Smooth muscle cell (in vitro differentiated cells): ENCODE data around the gene SYNGR4. TPM values are rescaled to one million over a fixed set of nuclear protein-coding genes. Genes with fewer than 3 reads are reported as not detected.

ENCODE experiments used
- DNase-seq: peaks from one replicate; lab custom pipeline; 2025; ENCODE audit not compliant: unreplicated experiment; lab: John Stamatoyannopoulos, UW
- H2AFZ ChIP-seq: fragments of 200-600 bp; sonication (generic); 2 replicates; pipeline ENCODE4 v1.6.0; 2016; ENCODE audit warnings: antibody characterized with exemption, low read depth, mild to moderate bottlenecking
- H3F3A ChIP-seq: fragments of 200-600 bp; sonication (generic); 2 replicates; pipeline ENCODE4 v1.6.0; 2017; ENCODE audit warnings: antibody characterized with exemption, low read depth
- H3K27ac ChIP-seq: fragments of 200-600 bp; sonication (generic); 2 replicates; pipeline ENCODE4 v1.5.1; 2016; ENCODE audit warnings: low read depth, mild to moderate bottlenecking
- H3K27me3 ChIP-seq: fragments of 200-600 bp; sonication (generic); 2 replicates; pipeline ENCODE4 v1.6.1; 2016; ENCODE audit warnings: low read depth, mild to moderate bottlenecking
- H3K36me3 ChIP-seq: fragments of 200-600 bp; sonication (generic); 2 replicates; pipeline ENCODE4 v1.5.1; 2016; ENCODE audit warnings: low read depth
- H3K4me1 ChIP-seq: fragments of 200-600 bp; sonication (generic); 2 replicates; pipeline ENCODE4 v1.5.1; 2016; ENCODE audit warnings: low read depth
- H3K4me2 ChIP-seq: fragments of 200-600 bp; sonication (generic); 2 replicates; pipeline ENCODE4 v1.6.0; 2016; ENCODE audit warnings: mild to moderate bottlenecking
- H3K4me3 ChIP-seq: fragments of 200-600 bp; sonication (generic); 2 replicates; pipeline ENCODE4 v1.5.1; 2016; ENCODE audit warnings: mild to moderate bottlenecking
- H3K79me2 ChIP-seq: fragments of 200-600 bp; sonication (generic); 2 replicates; pipeline ENCODE4 v1.6.0; 2016; ENCODE audit warnings: low read depth, mild to moderate bottlenecking
- H3K9ac ChIP-seq: fragments of 200-600 bp; sonication (generic); 2 replicates; pipeline ENCODE4 v1.6.0; 2016; ENCODE audit warnings: low read depth
- H3K9me3 ChIP-seq: fragments of 200-600 bp; sonication (generic); replicated peaks from 2 replicates; pipeline ENCODE4 v1.5.1; 2016; ENCODE audit warnings: low read depth
- H4K20me1 ChIP-seq: fragments of 200-600 bp; sonication (generic); 2 replicates; pipeline ENCODE4 v1.6.0; 2016; ENCODE audit warnings: low read depth
- CTCF ChIP-seq: fragments of 200-600 bp; sonication (generic); IDR thresholded peaks from 2 replicates; pipeline ENCODE4 v1.5.1; 2017; ENCODE audit warnings: borderline replicate concordance, mild to moderate bottlenecking, antibody characterized with exemption; ENCODE audit not compliant: insufficient read depth, poor library complexity, severe bottlenecking
- WGBS: methylation state at CpG from one replicate; pipeline ENCODE4 v1.1.7; 2016; ENCODE audit warnings: low lambda C conversion rate; 5-methylcytosine and 5-hydroxymethylcytosine counted together
- polyA plus RNA-seq: library from polyadenylated mRNA; unstranded; fragments of >200 nt; fragmentation: Nextera tagmentation; extraction: Ambion mirVana; gene quantifications from 2 replicates; pipeline ENCODE4 v1.2.1, GENCODE V29; 2016
- total RNA-seq: library from RNA; depleted of rRNA; stranded (reverse); fragments of >200 nt; gene quantifications from 2 replicates; pipeline ENCODE4 v1.2.3, GENCODE V29; 2014

SYNGR4 gene
- total and polyA plus RNA-seq, 2 experiments from 2014 or later = not detected

- Histone ChIP-seq H3K27me3 (no peaks in the 10 kb centered on the region), H2AFZ (no peak overlapping the region)
These were observed 55.2 kb downstream of the SYNGR4 start for GRCh38 chr19:48419158-48419920.

GRCh38 chr19:48421548-48421947, 57.4 kb downstream of the SYNGR4 start:
- TF ChIP-seq CTCF = no peak
- Histone ChIP-seq H4K20me1 (no peaks in the 10 kb centered on the region), H3K27ac (no peak overlapping the region), H3K9me3 (no peaks in the 10 kb centered on the region), H3F3A (no peaks in the 10 kb centered on the region), H3K79me2 (no peaks in the 10 kb centered on the region), H3K4me2 (no peak overlapping the region), H3K4me1 (no peaks in the 10 kb centered on the region), H2AFZ (no peak overlapping the region), H3K9ac (no peak overlapping the region), H3K36me3 (no peaks in the 10 kb centered on the region), H3K27me3 (no peaks in the 10 kb centered on the region), H3K4me3 (no peak overlapping the region)
- WGBS = 95% methylated on average over 16 of the region's 16 CpGs
- DNase-seq = no peak

More at GRCh38 chr19:48419158-48419920, 55.2 kb downstream of the SYNGR4 start:
- Histone ChIP-seq H3K4me3 (no peak overlapping the region), H3K79me2 (no peaks in the 10 kb centered on the region), H3K27ac (no peak overlapping the region), H3K9me3 (no peaks in the 10 kb centered on the region), H3K36me3 (peaks cover 3% of the 10 kb centered on the region), H3F3A (no peaks in the 10 kb centered on the region), H3K9ac (no peak overlapping the region), H3K4me1 (peaks cover 2% of the 10 kb centered on the region), H4K20me1 (no peaks in the 10 kb centered on the region), H3K4me2 (no peak overlapping the region)
- no peak for TF ChIP-seq CTCF
- WGBS = 82% methylated on average over 31 of the region's 31 CpGs
- no peak for DNase-seq

- DNase-seq = no peak
- no peaks in the 10 kb centered on the region for H3K27me3 ChIP-seq
- TF ChIP-seq CTCF = no peak
- H3K4me2 ChIP-seq = peak overlapping the region; percentile 79
- WGBS = 17% methylated on average over 7 of the region's 8 CpGs
- no peaks in the 10 kb centered on the region for H3F3A ChIP-seq
- H3K79me2 ChIP-seq = no peaks in the 10 kb centered on the region
- H2AFZ ChIP-seq = peak overlapping the region; percentile 83
- H3K4me3 ChIP-seq = no peak overlapping the region
- no peaks in the 10 kb centered on the region for H3K36me3 ChIP-seq
- H3K4me1 ChIP-seq = no peaks in the 10 kb centered on the region
- H4K20me1 ChIP-seq = no peaks in the 10 kb centered on the region
- H3K27ac ChIP-seq = peak overlapping the region; percentile 82
- no peaks in the 10 kb centered on the region for H3K9me3 ChIP-seq
- peak overlapping the region; percentile 45 for H3K9ac ChIP-seq
These were observed 60.6 kb downstream of the SYNGR4 start for GRCh38 chr19:48424694-48425219.

Other genes with a start within 250 kb of the SYNGR4 start
- 9.8 and 16.5 TPM in 2 replicates for gene LIG1, start 194.0 kb upstream of the SYNGR4 start, total RNA-seq
- 26.1 and 38.5 TPM in 2 replicates for gene LIG1, start 194.0 kb upstream of the SYNGR4 start, polyA plus RNA-seq
- 0.18 and 1.3 TPM in 2 replicates for gene ZSWIM9, start 193.7 kb upstream of the SYNGR4 start, total RNA-seq
- 1.3 and 1.6 TPM in 2 replicates for gene ZSWIM9, start 193.7 kb upstream of the SYNGR4 start, polyA plus RNA-seq
- gene CARD8, start 108.5 kb upstream of the SYNGR4 start, total RNA-seq = 17.7 and 30.0 TPM in 2 replicates
- 9.0 and 9.3 TPM in 2 replicates for gene CARD8, start 108.5 kb upstream of the SYNGR4 start, polyA plus RNA-seq
- gene ZNF114, start 94.3 kb upstream of the SYNGR4 start, total RNA-seq = 0.22 and 1.5 TPM in 2 replicates
- 0.67 and 3.2 TPM in 2 replicates for gene ZNF114, start 94.3 kb upstream of the SYNGR4 start, polyA plus RNA-seq
- gene EMP3, start 38.8 kb upstream of the SYNGR4 start, total RNA-seq = 74.5 and 95.2 TPM in 2 replicates
- 424 and 458 TPM in 2 replicates for gene EMP3, start 38.8 kb upstream of the SYNGR4 start, polyA plus RNA-seq
- 3.0 and 3.8 TPM in 2 replicates for gene TMEM143, start 427 bp upstream of the SYNGR4 start, total RNA-seq
- 11.2 and 18.7 TPM in 2 replicates for gene TMEM143, start 427 bp upstream of the SYNGR4 start, polyA plus RNA-seq
- 203 and 239 TPM in 2 replicates for gene KDELR1, start 27.2 kb downstream of the SYNGR4 start, total RNA-seq
- gene KDELR1, start 27.2 kb downstream of the SYNGR4 start, polyA plus RNA-seq = 296 and 315 TPM in 2 replicates
- 3.5 and 4.0 TPM in 2 replicates for gene GRIN2D, start 29.3 kb downstream of the SYNGR4 start, total RNA-seq
- gene GRIN2D, start 29.3 kb downstream of the SYNGR4 start, polyA plus RNA-seq = 10.7 and 12.7 TPM in 2 replicates
- gene GRWD1, start 81.6 kb downstream of the SYNGR4 start, total RNA-seq = 11.7 and 22.1 TPM in 2 replicates
- 23.6 and 25.7 TPM in 2 replicates for gene GRWD1, start 81.6 kb downstream of the SYNGR4 start, polyA plus RNA-seq
- gene KCNJ14, start 91.2 kb downstream of the SYNGR4 start, total RNA-seq = 1.2 and 1.8 TPM in 2 replicates
- 1.7 and 2.0 TPM in 2 replicates for gene KCNJ14, start 91.2 kb downstream of the SYNGR4 start, polyA plus RNA-seq
- 44.5 and 49.7 TPM in 2 replicates for gene CYTH2, start 105.0 kb downstream of the SYNGR4 start, total RNA-seq
- gene CYTH2, start 105.0 kb downstream of the SYNGR4 start, polyA plus RNA-seq = 62.1 and 95.0 TPM in 2 replicates
- 1.1 and 3.1 TPM in 2 replicates for gene LMTK3, start 147.5 kb downstream of the SYNGR4 start, total RNA-seq
- gene LMTK3, start 147.5 kb downstream of the SYNGR4 start, polyA plus RNA-seq = 0.66 and 1.8 TPM in 2 replicates
- 1.7 TPM in 1 of 2 replicates, not detected in the other for gene SULT2B1, start 187.8 kb downstream of the SYNGR4 start, total RNA-seq
- 0.13 and 2.3 TPM in 2 replicates for gene SULT2B1, start 187.8 kb downstream of the SYNGR4 start, polyA plus RNA-seq
- not detected in 2 replicates for gene SPACA4, start 242.4 kb downstream of the SYNGR4 start, total RNA-seq
- 0.43 TPM in 1 of 2 replicates, not detected in the other for gene SPACA4, start 242.4 kb downstream of the SYNGR4 start, polyA plus RNA-seq